Rectal smooth muscle tissue (tissue), 1 donor: Measurements from ENCODE around the gene SSRP1.

Experiments used
- H3K27ac ChIP-seq: one replicate; pipeline ENCODE4 v1.7.0; 2013; ENCODE audit warnings: low read depth, low read length, inconsistent platforms
- H3K27me3 ChIP-seq: one replicate; pipeline ENCODE4 v1.7.0; 2013; ENCODE audit warnings: low read length; ENCODE audit not compliant: control insufficient read depth, insufficient read depth
- H3K36me3 ChIP-seq: one replicate; pipeline ENCODE4 v1.7.0; 2013; ENCODE audit warnings: low read length; ENCODE audit not compliant: control insufficient read depth, insufficient read depth
- H3K4me1 ChIP-seq: one replicate; pipeline ENCODE4 v1.7.0; 2013; ENCODE audit warnings: low read length; ENCODE audit not compliant: control insufficient read depth, insufficient read depth
- H3K4me3 ChIP-seq: one replicate; pipeline ENCODE4 v1.7.0; 2013; ENCODE audit warnings: low read length
- H3K9ac ChIP-seq: one replicate; pipeline ENCODE4 v1.7.0; 2013; ENCODE audit warnings: low read length

SSRP1 gene

DNA sequence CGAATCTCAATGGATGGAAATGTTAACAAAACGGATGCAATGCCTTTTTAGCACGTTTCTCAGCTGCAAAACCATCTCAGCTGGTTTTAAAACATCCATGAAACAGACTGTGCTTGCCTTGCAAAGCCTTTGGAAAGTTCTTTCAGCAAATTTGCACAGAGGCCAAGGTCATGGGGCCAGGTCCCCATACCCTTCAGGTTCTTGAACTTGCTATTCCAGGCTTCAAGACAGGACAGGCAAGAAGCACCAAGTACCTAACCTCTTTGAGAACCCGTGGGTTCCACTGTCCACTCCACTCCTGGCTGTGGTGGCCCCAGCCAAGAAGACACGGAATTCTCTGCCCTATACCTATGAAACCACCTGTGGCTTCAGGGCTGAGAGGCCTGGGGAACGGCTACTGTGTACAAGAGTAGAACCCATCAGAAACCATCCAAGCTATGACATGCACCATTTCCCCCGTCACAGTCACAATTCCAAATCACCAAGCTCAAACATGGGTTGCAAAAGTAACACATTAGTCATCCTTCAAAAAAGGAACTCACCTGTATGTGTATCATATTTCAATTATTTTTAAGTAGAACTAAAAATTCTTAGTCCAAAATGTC is 27.9 kb downstream of the SSRP1 start:
- no peak overlapping the region for H3K4me3 ChIP-seq
- H3K27me3 ChIP-seq = no peaks in the 10 kb centered on the region
- no peak overlapping the region for H3K9ac ChIP-seq
- H3K4me1 ChIP-seq = peaks cover 14% of the 10 kb centered on the region
- no peak overlapping the region for H3K27ac ChIP-seq
- H3K36me3 ChIP-seq = peaks cover 18% of the 10 kb centered on the region

DNA sequence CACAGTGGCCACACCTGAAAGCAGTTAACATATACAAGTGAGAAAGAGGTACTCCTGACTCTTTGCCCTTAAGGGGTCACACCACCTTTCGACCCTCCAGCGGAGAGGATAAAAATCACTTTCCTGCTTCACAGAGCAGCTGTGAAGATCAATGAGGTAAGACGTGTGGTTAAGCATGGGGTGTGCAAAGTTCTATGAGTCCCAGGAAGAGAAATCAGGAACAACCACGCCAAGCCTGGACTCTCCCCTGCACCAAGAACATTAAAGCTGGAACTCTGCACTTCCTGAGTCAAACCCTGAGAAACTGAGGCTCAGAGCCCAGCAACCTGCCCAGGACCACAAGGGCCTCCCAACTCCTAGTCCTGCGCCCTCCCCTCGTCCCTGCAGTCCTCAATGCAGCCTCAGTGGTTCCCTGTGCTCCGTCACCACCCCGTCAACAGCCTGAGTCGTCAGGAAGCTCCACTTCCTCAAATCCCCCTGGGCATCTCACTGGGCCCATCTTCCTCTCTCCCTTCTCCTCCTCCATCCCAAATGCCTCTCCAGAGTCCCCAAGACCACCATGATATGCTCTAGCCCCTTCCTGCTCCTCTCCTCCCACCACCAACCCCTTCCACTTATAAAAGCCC is 28.6 kb downstream of the SSRP1 start:
- Histone ChIP-seq H3K36me3 (peaks cover 21% of the 10 kb centered on the region), H3K27ac (no peak overlapping the region), H3K27me3 (no peaks in the 10 kb centered on the region), H3K4me3 (no peak overlapping the region), H3K9ac (no peak overlapping the region), H3K4me1 (peaks cover 12% of the 10 kb centered on the region)

DNA sequence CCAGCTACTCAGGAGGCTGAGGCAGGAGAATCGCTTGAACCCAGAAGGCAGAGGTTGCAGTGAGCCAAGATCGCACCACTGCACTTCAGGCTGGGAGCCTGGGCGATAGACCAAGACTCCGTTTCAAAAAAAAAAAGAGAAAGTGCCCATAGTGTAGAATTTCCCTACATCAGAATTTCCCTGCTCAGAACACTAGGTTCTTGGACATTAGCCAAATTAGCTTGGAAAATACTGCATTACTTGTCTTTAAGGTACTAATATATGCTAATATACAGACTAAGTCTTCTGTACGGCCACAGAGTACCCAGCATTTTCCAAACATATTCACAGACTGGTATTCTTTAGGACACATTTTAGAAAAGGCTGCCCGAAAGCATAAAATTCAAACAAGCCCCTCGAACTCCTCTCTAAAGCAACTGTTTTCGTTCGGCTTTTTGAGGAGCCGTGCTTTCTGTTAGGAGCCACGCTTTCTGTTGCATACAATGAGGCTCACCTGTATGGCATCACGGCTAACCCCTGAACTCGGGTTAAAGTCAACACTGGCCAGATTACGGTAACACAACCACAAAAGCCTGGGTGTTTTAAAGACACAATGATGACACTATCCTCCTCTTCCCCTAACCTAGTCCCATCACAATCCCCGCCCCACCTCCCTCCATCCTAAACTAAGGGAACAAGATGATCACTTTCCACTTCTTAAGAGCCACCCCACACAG is 29.4 kb downstream of the SSRP1 start:
- Histone ChIP-seq H3K9ac (no peak overlapping the region), H3K4me1 (peaks cover 6% of the 10 kb centered on the region), H3K27me3 (no peaks in the 10 kb centered on the region), H3K27ac (no peak overlapping the region), H3K36me3 (peaks cover 28% of the 10 kb centered on the region), H3K4me3 (no peak overlapping the region)

DNA sequence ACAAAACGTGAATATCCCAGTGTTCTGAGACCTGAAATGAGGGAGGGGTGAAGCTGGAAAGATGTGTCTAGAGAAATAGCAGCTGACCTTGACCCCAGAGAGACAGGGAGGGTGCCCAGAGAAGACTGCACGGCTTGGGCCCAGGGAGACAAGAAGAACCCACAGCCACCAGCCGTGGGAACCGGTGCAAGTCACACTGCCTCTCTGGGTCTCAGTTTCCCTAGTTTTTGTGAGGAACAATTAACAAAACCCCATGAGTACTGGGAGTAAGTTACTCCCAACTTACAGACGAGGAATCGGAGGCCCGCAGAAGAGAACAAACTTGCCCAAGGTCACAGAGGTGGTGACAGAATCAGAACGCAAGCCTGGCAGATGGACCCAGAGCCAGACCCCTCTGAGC is 30.2 kb downstream of the SSRP1 start:
- Histone ChIP-seq H3K9ac (no peak overlapping the region), H3K27ac (no peak overlapping the region), H3K4me3 (no peak overlapping the region), H3K27me3 (no peaks in the 10 kb centered on the region), H3K4me1 (peaks cover 1% of the 10 kb centered on the region), H3K36me3 (peaks cover 36% of the 10 kb centered on the region)

DNA sequence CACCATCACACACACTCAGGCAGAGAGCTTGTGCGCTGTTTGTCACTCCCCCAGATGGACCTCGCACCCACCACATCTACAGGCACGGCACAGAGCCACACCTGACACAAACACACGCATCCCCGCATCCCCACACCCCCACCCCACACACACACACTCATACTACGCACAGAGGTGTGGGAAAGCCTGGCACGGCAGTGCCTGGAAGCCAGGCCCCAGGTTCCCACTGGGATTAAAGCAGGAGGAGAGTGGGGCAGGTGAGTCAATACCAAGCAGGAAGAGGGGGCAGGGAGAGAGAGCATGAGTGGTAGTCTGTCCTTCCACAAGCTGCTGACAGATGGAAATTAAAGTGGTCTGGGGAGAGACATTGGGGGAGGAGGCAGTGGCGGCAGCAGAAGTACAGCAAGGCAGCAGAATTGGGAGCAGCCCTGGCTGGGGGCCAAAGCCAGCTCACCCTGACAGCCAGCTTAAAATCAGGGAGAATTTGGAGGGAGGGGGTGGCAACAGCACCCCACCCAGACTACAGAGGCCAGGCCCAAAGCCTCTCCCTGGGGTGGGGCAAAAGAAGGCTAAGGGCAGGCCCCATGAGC is 31.6 kb downstream of the SSRP1 start:
- Histone ChIP-seq H3K27me3 (no peaks in the 10 kb centered on the region), H3K27ac (no peak overlapping the region), H3K9ac (no peak overlapping the region), H3K4me1 (no peaks in the 10 kb centered on the region), H3K36me3 (peaks cover 39% of the 10 kb centered on the region), H3K4me3 (no peak overlapping the region)

DNA sequence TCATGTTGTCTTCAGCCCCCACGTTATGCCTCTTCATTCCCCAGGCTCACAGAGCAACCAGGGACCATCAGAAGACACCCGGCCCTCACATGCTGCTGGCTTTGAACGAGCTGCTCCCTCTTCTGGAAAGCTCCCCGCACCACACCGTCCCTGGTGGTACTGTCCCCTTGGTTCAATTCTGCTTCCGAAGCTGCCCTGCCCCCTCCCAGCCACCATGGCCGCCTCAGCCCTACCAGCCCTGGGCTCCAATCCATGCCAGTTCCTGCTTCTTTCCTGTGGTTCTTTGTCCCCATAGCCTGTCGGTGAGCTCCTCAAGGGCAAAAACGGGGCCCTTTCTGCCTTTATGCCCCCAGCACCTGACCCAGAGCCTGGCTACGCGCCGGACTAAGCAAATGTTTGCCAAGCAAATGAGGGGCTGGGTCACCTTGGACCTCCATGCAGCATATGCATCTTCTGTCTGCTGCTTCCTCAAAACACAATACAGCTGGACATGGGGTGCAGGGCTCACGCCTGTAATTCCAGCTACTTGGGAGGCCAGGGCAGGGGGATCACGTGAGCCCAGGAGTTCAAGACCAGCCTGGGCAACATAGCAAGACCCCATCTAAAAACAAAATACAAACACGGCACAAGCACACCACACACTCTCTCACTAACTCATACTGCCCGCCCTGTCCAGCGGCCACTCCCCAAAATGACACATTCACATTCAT is 32.3 kb downstream of the SSRP1 start:
- Histone ChIP-seq H3K4me1 (no peaks in the 10 kb centered on the region), H3K27me3 (no peaks in the 10 kb centered on the region), H3K27ac (no peak overlapping the region), H3K36me3 (peaks cover 42% of the 10 kb centered on the region), H3K4me3 (no peak overlapping the region), H3K9ac (no peak overlapping the region)

DNA sequence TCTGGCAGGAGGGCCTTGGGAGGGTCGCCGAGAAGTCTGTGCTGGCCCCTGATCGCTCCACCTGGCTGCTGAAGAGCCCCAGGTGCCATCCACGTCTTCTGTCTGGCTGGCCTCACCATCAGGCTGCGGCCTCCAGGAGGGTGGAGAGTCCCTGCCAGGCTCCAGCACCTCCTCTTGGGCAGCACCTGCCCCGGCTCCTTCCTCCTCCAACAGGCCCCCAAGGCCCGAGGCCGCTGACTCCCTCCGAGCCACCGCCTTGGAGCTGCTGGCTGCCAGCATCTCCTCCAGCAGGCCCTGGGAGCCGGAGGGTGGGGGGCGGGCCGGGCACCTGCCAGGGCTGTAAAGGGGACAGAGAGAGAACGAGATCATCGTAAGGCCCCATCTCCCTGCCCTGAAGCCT is 33.2 kb downstream of the SSRP1 start:
- Histone ChIP-seq H3K4me3 (no peak overlapping the region), H3K27ac (no peak overlapping the region), H3K4me1 (no peaks in the 10 kb centered on the region), H3K27me3 (no peaks in the 10 kb centered on the region), H3K9ac (no peak overlapping the region), H3K36me3 (peaks cover 45% of the 10 kb centered on the region)

DNA sequence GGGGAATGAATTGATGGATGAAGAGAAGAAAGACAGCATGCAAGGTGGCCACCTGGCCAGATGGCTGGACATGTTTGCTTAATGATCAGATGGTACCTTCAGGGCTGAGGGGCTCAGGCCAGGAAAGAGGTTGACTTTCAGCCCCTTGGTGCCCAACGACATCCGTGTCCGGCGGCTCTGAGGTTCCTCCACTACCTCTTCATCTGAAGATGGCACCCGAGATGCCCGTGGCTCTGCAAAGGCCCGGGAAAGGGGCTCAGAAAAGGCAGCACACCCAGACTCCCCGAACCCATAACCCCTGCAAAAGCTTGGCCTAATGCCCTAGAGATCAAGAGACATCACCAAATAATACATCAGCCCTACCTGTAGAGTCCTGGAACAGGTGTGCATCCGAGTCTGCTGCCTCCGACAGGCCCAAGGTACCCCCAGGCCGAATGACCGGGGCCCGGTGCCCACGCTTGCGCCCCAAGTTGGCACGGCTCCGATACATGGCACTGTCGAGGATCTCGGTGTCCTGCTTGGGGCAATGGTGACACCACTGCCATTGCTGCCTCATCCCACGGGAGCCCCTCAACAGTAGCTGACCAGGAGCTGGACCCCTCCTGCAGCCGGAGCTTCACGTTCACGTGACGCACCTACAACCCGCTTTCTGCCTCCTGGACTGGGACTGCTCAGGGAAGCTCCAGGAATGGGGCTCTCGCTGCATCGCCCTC is 33.8 kb downstream of the SSRP1 start:
- Histone ChIP-seq H3K4me1 (no peaks in the 10 kb centered on the region), H3K27ac (no peak overlapping the region), H3K4me3 (no peak overlapping the region), H3K9ac (no peak overlapping the region), H3K36me3 (peaks cover 48% of the 10 kb centered on the region), H3K27me3 (no peaks in the 10 kb centered on the region)

DNA sequence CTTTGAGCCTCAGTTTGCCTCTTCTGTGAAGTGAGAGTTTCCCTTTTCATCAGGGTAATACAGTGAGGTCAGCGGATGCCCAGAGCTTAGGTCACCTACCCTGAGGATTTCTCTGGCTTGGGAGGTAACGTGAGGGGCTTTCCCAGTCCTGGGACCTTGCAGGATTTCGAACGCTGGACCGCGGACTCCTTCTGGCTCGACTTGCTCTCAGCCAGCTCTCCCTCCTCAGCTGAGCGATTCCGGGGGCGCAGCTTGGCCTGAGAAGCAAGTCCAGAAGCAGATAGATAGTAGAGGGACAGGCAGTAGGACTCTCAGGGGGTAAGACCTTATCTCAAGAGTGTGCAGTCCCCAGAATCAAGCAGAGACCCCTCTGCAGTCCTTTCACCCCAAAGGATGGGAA is 34.9 kb downstream of the SSRP1 start:
- no peaks in the 10 kb centered on the region for H3K4me1 ChIP-seq
- no peaks in the 10 kb centered on the region for H3K27me3 ChIP-seq
- H3K36me3 ChIP-seq = peaks cover 48% of the 10 kb centered on the region
- H3K4me3 ChIP-seq = no peak overlapping the region
- H3K9ac ChIP-seq = no peak overlapping the region
- no peak overlapping the region for H3K27ac ChIP-seq

DNA sequence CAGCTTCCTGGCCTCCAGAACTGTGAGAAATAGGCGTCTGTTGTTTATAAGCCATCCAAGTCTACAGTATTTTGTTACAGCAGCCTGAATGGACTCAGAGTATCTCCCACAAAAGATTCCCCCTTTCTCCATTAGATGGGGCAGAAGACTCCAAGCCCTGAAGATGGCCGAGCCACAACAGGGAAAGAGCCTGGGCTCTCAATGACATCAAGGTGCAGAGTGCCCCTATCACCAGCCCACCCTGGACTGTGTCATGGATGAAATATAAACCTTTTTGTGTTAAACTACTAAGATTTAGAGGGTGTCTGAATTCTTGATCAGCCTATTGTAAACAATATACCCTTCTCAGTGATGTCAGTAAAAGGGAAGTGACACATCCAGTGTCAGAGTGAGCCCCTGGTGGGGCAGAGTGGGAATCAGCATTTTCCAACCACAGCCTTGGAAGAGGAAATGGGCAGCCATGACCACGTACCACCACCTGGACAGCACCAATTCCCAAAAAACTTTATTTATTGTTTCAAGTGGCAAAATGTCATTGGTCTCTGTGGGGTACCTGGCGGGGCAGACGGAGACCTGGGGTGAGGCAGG is 36.4 kb downstream of the SSRP1 start:
- H3K27ac ChIP-seq = no peak overlapping the region
- no peaks in the 10 kb centered on the region for H3K27me3 ChIP-seq
- H3K4me3 ChIP-seq = no peak overlapping the region
- peaks cover 48% of the 10 kb centered on the region for H3K36me3 ChIP-seq
- no peak overlapping the region for H3K9ac ChIP-seq
- H3K4me1 ChIP-seq = no peaks in the 10 kb centered on the region

DNA sequence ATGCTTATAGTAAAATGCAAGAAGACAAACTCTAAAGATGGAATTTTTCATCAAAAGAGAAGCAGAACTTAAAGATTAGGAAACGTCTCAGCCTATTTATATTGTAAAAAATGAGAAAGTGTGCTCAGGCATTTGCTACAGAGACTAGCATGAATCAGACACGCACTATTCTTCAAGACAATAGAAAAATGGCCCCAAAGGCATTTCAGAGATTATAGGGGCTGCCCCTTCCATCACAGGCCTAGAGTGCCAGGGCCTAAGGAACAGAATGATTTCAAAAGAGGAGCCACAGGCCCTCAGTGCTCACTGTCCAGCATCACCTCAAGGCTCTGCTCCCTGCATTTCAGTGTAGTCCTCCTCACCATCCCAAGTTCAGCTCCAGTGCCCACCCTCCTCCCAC is 38.5 kb downstream of the SSRP1 start:
- H3K36me3 ChIP-seq = peaks cover 39% of the 10 kb centered on the region
- no peak overlapping the region for H3K4me3 ChIP-seq
- H3K27ac ChIP-seq = no peak overlapping the region
- H3K4me1 ChIP-seq = no peaks in the 10 kb centered on the region
- H3K9ac ChIP-seq = no peak overlapping the region
- H3K27me3 ChIP-seq = no peaks in the 10 kb centered on the region
